ENCODE measurements around the gene GSE1.

DNA sequence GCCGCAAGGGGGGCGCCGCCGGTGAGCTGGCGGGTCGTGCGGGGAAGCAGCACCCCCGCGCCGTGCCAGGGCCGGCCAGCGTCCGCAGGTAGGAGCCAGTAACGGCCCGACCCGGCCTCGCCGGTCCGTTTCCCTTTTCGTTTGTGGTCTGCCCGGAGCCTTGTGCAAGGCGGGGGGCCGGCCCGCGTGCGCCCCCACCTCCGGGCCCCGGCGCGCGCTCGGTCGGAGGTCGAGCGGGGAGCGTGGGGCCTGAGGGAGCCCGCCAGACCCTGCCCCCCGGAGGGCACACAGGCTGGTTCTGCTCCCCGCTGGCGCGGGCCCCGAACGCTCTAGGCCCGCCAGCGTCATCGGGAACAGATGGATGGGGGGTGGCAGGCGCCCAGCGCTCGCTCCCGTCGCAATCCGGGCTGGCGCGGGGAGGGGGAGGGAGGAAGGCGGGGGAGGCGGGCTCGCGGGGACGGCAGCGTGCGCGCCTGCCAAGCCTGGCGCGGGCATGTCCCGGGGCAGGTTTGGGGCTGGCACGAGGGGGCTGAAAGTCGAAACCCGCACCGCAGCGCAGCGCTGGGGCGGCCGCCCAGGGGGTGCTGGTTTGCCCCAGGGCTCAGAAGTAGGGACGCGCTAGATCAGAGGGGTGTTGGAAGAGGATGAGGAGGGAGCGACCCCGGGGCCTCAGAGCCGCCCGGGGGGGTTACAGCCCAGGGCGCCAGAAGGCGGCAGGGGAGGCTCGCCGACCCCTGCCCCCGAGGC is 1.5 kb upstream of the GSE1 start:
- TF ChIP-seq, protein P1, sequence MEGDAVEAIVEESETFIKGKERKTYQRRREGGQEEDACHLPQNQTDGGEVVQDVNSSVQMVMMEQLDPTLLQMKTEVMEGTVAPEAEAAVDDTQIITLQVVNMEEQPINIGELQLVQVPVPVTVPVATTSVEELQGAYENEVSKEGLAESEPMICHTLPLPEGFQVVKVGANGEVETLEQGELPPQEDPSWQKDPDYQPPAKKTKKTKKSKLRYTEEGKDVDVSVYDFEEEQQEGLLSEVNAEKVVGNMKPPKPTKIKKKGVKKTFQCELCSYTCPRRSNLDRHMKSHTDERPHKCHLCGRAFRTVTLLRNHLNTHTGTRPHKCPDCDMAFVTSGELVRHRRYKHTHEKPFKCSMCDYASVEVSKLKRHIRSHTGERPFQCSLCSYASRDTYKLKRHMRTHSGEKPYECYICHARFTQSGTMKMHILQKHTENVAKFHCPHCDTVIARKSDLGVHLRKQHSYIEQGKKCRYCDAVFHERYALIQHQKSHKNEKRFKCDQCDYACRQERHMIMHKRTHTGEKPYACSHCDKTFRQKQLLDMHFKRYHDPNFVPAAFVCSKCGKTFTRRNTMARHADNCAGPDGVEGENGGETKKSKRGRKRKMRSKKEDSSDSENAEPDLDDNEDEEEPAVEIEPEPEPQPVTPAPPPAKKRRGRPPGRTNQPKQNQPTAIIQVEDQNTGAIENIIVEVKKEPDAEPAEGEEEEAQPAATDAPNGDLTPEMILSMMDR (IDR thresholded peaks at IDR 0.05): peak in 1 of 5 experiments; percentile 13
- TF ChIP-seq POLR2A (IDR thresholded peaks at IDR 0.05) (peak; percentile 45), EP300 (IDR thresholded peaks at IDR 0.05; ENCODE audit: low read depth) (no peak), POLR2AphosphoS5 (IDR thresholded peaks at IDR 0.05) (peak in 2 of 3 donors; percentile 46 to 69)
